Measurements from ENCODE around the gene SUSD6.

Gene SUSD6

GRCh38 chr14:69612783-69613130, 1.4 kb downstream of the SUSD6 start:
- TF ChIP-seq POLR2A (IDR thresholded peaks at IDR 0.05; ENCODE audit: low read depth, low read length) (no peak), TAF1 (IDR thresholded peaks at IDR 0.05; ENCODE audit: borderline replicate concordance, low read depth, low read length) (no peak), POLR2AphosphoS5 (IDR thresholded peaks at IDR 0.05; ENCODE audit: low read depth, low read length) (no peak)
- FAIRE-seq (no peak), DNase-seq (ENCODE audit: insufficient read length) (no peak)

GRCh38 chr14:69613312-69614073, 2.1 kb downstream of the SUSD6 start:
- DNase-seq (ENCODE audit: insufficient read length) (no peak), FAIRE-seq (peak; percentile 36)
- TF ChIP-seq POLR2A (IDR thresholded peaks at IDR 0.05; ENCODE audit: low read depth, low read length) (no peak), TAF1 (IDR thresholded peaks at IDR 0.05; ENCODE audit: borderline replicate concordance, low read depth, low read length) (no peak), POLR2AphosphoS5 (IDR thresholded peaks at IDR 0.05; ENCODE audit: low read depth, low read length) (no peak)

GRCh38 chr14:69614592-69614991, 3.2 kb downstream of the SUSD6 start:
- TF ChIP-seq TAF1 (IDR thresholded peaks at IDR 0.05; ENCODE audit: borderline replicate concordance, low read depth, low read length), result no peak
- 0 out of 2 replicates have a peak, but pooled peaks have one; percentile 7 for TF ChIP-seq POLR2A (IDR thresholded peaks at IDR 0.05; ENCODE audit: low read depth, low read length)
- peak; percentile 69 for FAIRE-seq
- no peak for DNase-seq (ENCODE audit: insufficient read length)

- no peak for FAIRE-seq
- DNase-seq (ENCODE audit: insufficient read length), result no peak
- TF ChIP-seq POLR2A (IDR thresholded peaks at IDR 0.05; ENCODE audit: low read depth, low read length), result no peak
- no peak for TF ChIP-seq POLR2AphosphoS5 (IDR thresholded peaks at IDR 0.05; ENCODE audit: low read depth, low read length)
- TF ChIP-seq TAF1 (IDR thresholded peaks at IDR 0.05; ENCODE audit: borderline replicate concordance, low read depth, low read length), result no peak
Observed at GRCh38 chr14:69615121-69615495, 3.7 kb downstream of the SUSD6 start.

- DNase-seq (ENCODE audit: insufficient read length) (no peak), FAIRE-seq (peak; percentile 93)
- TF ChIP-seq POLR2AphosphoS5 (IDR thresholded peaks at IDR 0.05; ENCODE audit: low read depth, low read length) (peak; percentile 65), POLR2A (IDR thresholded peaks at IDR 0.05; ENCODE audit: low read depth, low read length) (peak; percentile 62; the same call in 1 of the 2 replicates), TAF1 (IDR thresholded peaks at IDR 0.05; ENCODE audit: borderline replicate concordance, low read depth, low read length) (no peak)
Observed at GRCh38 chr14:69615496-69616407, 4.4 kb downstream of the SUSD6 start.

GRCh38 chr14:69616408-69616773, 5.0 kb downstream of the SUSD6 start:
- DNase-seq (ENCODE audit: insufficient read length), result no peak
- TF ChIP-seq TAF1 (IDR thresholded peaks at IDR 0.05; ENCODE audit: borderline replicate concordance, low read depth, low read length) (no peak), POLR2AphosphoS5 (IDR thresholded peaks at IDR 0.05; ENCODE audit: low read depth, low read length) (no peak), POLR2A (IDR thresholded peaks at IDR 0.05; ENCODE audit: low read depth, low read length) (no peak)
- no peak for FAIRE-seq

- FAIRE-seq, result peak; percentile 74
- DNase-seq (ENCODE audit: insufficient read length), result no peak
- TF ChIP-seq POLR2AphosphoS5 (IDR thresholded peaks at IDR 0.05; ENCODE audit: low read depth, low read length) (no peak), POLR2A (IDR thresholded peaks at IDR 0.05; ENCODE audit: low read depth, low read length) (no peak), TAF1 (IDR thresholded peaks at IDR 0.05; ENCODE audit: borderline replicate concordance, low read depth, low read length) (no peak)
Observed at GRCh38 chr14:69617796-69618195, 6.4 kb downstream of the SUSD6 start.

- FAIRE-seq (no peak), DNase-seq (ENCODE audit: insufficient read length) (no peak)
- TF ChIP-seq TAF1 (IDR thresholded peaks at IDR 0.05; ENCODE audit: borderline replicate concordance, low read depth, low read length), result no peak
Observed at GRCh38 chr14:69619012-69619411, 7.6 kb downstream of the SUSD6 start.

- FAIRE-seq (peak; percentile 82), DNase-seq (ENCODE audit: insufficient read length) (no peak)
- no peak for TF ChIP-seq POLR2A (IDR thresholded peaks at IDR 0.05; ENCODE audit: low read depth, low read length)
- no peak for TF ChIP-seq TAF1 (IDR thresholded peaks at IDR 0.05; ENCODE audit: borderline replicate concordance, low read depth, low read length)
Observed at GRCh38 chr14:69620211-69620611, 8.8 kb downstream of the SUSD6 start.

GRCh38 chr14:69620981-69621380, 9.6 kb downstream of the SUSD6 start:
- no peak for FAIRE-seq

GRCh38 chr14:69624136-69624535, 12.7 kb downstream of the SUSD6 start:
- FAIRE-seq, result peak; percentile 53
- TF ChIP-seq POLR2A (IDR thresholded peaks at IDR 0.05; ENCODE audit: low read depth, low read length), result no peak

More at GRCh38 chr14:69620981-69621380, 9.6 kb downstream of the SUSD6 start:
- TF ChIP-seq TAF1 (IDR thresholded peaks at IDR 0.05; ENCODE audit: borderline replicate concordance, low read depth, low read length) (no peak), POLR2A (IDR thresholded peaks at IDR 0.05; ENCODE audit: low read depth, low read length) (no peak), POLR2AphosphoS5 (IDR thresholded peaks at IDR 0.05; ENCODE audit: low read depth, low read length) (no peak)
- DNase-seq (ENCODE audit: insufficient read length), result no peak

More at GRCh38 chr14:69624136-69624535, 12.7 kb downstream of the SUSD6 start:
- no peak for DNase-seq (ENCODE audit: insufficient read length)
